GM12878 (cell line): ENCODE results near the gene LSAMP. TPM values are rescaled to one million over a fixed set of nuclear protein-coding genes. Genes with fewer than 3 reads are reported as not detected.

ENCODE experiments used
- ATAC-seq: fragments of 200-7000 bp; cut with Tn5 transposase; 3 replicates; pipeline ENCODE4 v1.9.1; 2020; ENCODE audit warnings: mild to moderate bottlenecking, moderate library complexity
- BruUV-seq: library from RNA; stranded (reverse); fragments of 400-500 nt; replicated peaks from 2 replicates; lab custom pipeline; 2021; lab: Mats Ljungman, UMichigan
- CTCF ChIA-PET: fragments of 300-600 bp; sonication (Branson Sonifier 250); formaldehyde crosslinking; extraction: SDS; loops from one replicate; lab custom pipeline; 2021; ENCODE audit warnings: inconsistent platforms; lab: Yijun Ruan, JAX
- POLR2A ChIA-PET: fragments of 350-600 bp; formaldehyde crosslinking; extraction: SDS; loops from one replicate; lab custom pipeline; 2021; ENCODE audit warnings: inconsistent platforms; lab: Charles Lee
- RAD21 ChIA-PET: fragments of 300-600 bp; sonication (Branson Sonifier 250); formaldehyde crosslinking; loops from one replicate; lab custom pipeline; 2023; ENCODE audit warnings: antibody characterized with exemption; ENCODE audit not compliant: unreplicated experiment; lab: Charles Lee
- SMC1A ChIA-PET: fragments of 300-600 bp; sonication (Branson Sonifier 250); formaldehyde crosslinking; loops from one replicate; lab custom pipeline; 2023; ENCODE audit not compliant: unreplicated experiment, uncharacterized antibody; lab: Charles Lee
- DNase-seq: peaks from one replicate; pipeline ENCODE4 v3.0.0-alpha.2; 2011; ENCODE audit warnings: low read depth, low spot score
- FAIRE-seq: peaks from 3 replicates; lab custom pipeline; 2011; peaks lifted over from hg19 to GRCh38; lab: Jason Lieb, UNC
- H2AFZ ChIP-seq: 2 replicates; pipeline ENCODE4 v1.6.0; 2011; ENCODE audit warnings: low read depth, low read length, control low read depth; ENCODE audit not compliant: control insufficient read depth
- H3K27ac ChIP-seq: 2 replicates; pipeline ENCODE4 v1.5.1; 2011; ENCODE audit warnings: control low read depth; ENCODE audit not compliant: control insufficient read depth, insufficient read depth
- H3K27me3 ChIP-seq, 2 experiments: replicated peaks in 1 of 2; 2 replicates each; pipeline versions ENCODE4 v1.6.0 to v1.6.1; 2011; ENCODE audit warnings: low read length in 1 of 2; ENCODE audit not compliant: control insufficient read depth in 2 of 2, insufficient read depth in 2 of 2
- H3K36me3 ChIP-seq, 2 experiments: 2 replicates each; pipeline ENCODE4 v1.5.1; 2011; ENCODE audit warnings: low read length in 1 of 2; ENCODE audit not compliant: control insufficient read depth in 2 of 2, insufficient read depth in 2 of 2
- H3K4me1 ChIP-seq: 2 replicates; pipeline ENCODE4 v1.6.1; 2011; ENCODE audit warnings: mild to moderate bottlenecking, low read length, moderate library complexity, mixed read lengths; ENCODE audit not compliant: control insufficient read depth, insufficient read depth
- H3K4me2 ChIP-seq: 2 replicates; pipeline ENCODE4 v1.6.0; 2011; ENCODE audit warnings: control low read depth; ENCODE audit not compliant: control insufficient read depth, insufficient read depth
- H3K4me3 ChIP-seq: fragments of 200-600 bp; sonication (generic); 2 replicates; pipeline ENCODE4 v1.5.1; 2016
- H3K79me2 ChIP-seq: 2 replicates; pipeline ENCODE4 v1.6.0; 2011; ENCODE audit warnings: low read length; ENCODE audit not compliant: control insufficient read depth, insufficient read depth
- H3K9ac ChIP-seq: 2 replicates; pipeline ENCODE4 v1.8.0; 2011; ENCODE audit warnings: low read length, control low read depth, mixed read lengths; ENCODE audit not compliant: control insufficient read depth, insufficient read depth
- H3K9me3 ChIP-seq: replicated peaks from 3 replicates; pipeline ENCODE4 v1.5.1; 2011; ENCODE audit warnings: mild to moderate bottlenecking, low read length; ENCODE audit not compliant: control insufficient read depth, insufficient read depth
- H4K20me1 ChIP-seq: 2 replicates; pipeline ENCODE4 v1.6.0; 2011; ENCODE audit not compliant: control insufficient read depth, insufficient read depth
- CTCF ChIP-seq, 3 experiments: IDR thresholded peaks in 2 of 3; conservative IDR thresholded peaks in 1 of 3; 2 replicates each; pipeline ENCODE4 v1.5.1; 2011; ENCODE audit warnings: low read depth in 3 of 3, low read length in 3 of 3, mild to moderate bottlenecking in 3 of 3, control low read depth in 2 of 3, moderate library complexity in 2 of 3, inconsistent platforms in 1 of 3, mixed read lengths in 1 of 3; ENCODE audit not compliant: control insufficient read depth in 2 of 3, insufficient read depth in 1 of 3; ENCODE audit errors: extremely low read depth in 1 of 3
- ETV6 ChIP-seq, 2 experiments: fragments of 450-650 bp in 1 of 2; IDR thresholded peaks in 1 of 2; conservative IDR thresholded peaks in 1 of 2; 2 replicates each; pipeline ENCODE4 v1.6.1; 2014; ENCODE audit warnings: antibody characterized with exemption in 1 of 2, borderline replicate concordance in 1 of 2, low read depth in 1 of 2, mild to moderate bottlenecking in 1 of 2, moderate library complexity in 1 of 2
- JUND ChIP-seq: IDR thresholded peaks from 2 replicates; pipeline ENCODE4 v1.6.1; 2012; ENCODE audit warnings: low read depth, mild to moderate bottlenecking, low read length, improper control_type of control experiment, moderate library complexity
- NFIC ChIP-seq: IDR thresholded peaks from 2 replicates; pipeline ENCODE4 v1.6.1; 2012; ENCODE audit warnings: low read depth, mild to moderate bottlenecking, inconsistent platforms, low read length, moderate library complexity
- NRF1 ChIP-seq: conservative IDR thresholded peaks from 2 replicates; pipeline ENCODE4 v1.6.1; 2011; ENCODE audit warnings: mild to moderate bottlenecking, low read depth, low read length, improper control_type of control experiment
- PKNOX1 ChIP-seq: fragments of 450-650 bp; IDR thresholded peaks from 2 replicates; pipeline ENCODE4 v1.6.1; 2016; ENCODE audit warnings: mild to moderate bottlenecking
- SMAD5 ChIP-seq: IDR thresholded peaks from 2 replicates; pipeline ENCODE4 v1.6.1; 2016; ENCODE audit warnings: antibody characterized with exemption, low read depth
- SUZ12 ChIP-seq: fragments of 200-600 bp; sonication (generic); IDR thresholded peaks from one replicate; pipeline ENCODE4 v1.6.1; 2018; ENCODE audit warnings: antibody characterized with exemption, mild to moderate bottlenecking; ENCODE audit not compliant: unreplicated experiment
- ZNF592 ChIP-seq: fragments of 450-650 bp; IDR thresholded peaks from 2 replicates; pipeline ENCODE4 v1.6.1; 2017; ENCODE audit warnings: mild to moderate bottlenecking, moderate library complexity
- ZNF687 ChIP-seq: fragments of 450-650 bp; IDR thresholded peaks from 2 replicates; pipeline ENCODE4 v1.6.1; 2017; ENCODE audit warnings: mild to moderate bottlenecking, moderate library complexity
- WGBS: methylation state at CpG from one replicate; pipeline ENCODE4 v1.1.6; 2016; ENCODE audit warnings: low lambda C conversion rate; ENCODE audit not compliant: insufficient replicate concordance, insufficient coverage; ENCODE audit errors: missing lambda C conversion rate; 5-methylcytosine and 5-hydroxymethylcytosine counted together
- in situ Hi-C: fragments of 300-500 bp; cut with MboI; formaldehyde crosslinking; loops from 9 replicates; pipeline ENCODE4 v1.14.3; 2018; ENCODE audit warnings: mixed read lengths
- intact Hi-C: fragments of 100-400 bp; cut with micrococcal nuclease; formaldehyde crosslinking; loops from one replicate; pipeline ENCODE4 v1.14.2; 2022; ENCODE audit not compliant: unreplicated experiment
- polyA plus RNA-seq, 11 experiments: library from polyadenylated mRNA; depleted of rRNA in 4 of 11; unstranded in 6 of 11; stranded (reverse) in 5 of 11; fragments of >200 nt; fragmentation: Nextera tagmentation in 4 of 11; fragmentation: Illumina TruSeq in 1 of 11; extraction: Ambion mirVana in 4 of 11; extraction: Trizol in 1 of 11; gene quantifications; 1 replicate in 1 of 11; 2 replicates in 10 of 11; pipeline versions ENCODE4 v1.2.1 to v1.2.3, GENCODE V29; 2011 to 2016; ENCODE audit warnings: inconsistent platforms in 2 of 11, missing spikeins in 2 of 11, low read depth in 1 of 11
- total RNA-seq, 4 experiments: library from RNA; depleted of rRNA in 3 of 4; stranded (reverse); fragments of >200 nt in 3 of 4; fragmentation: Illumina TruSeq in 1 of 4; extraction: Trizol in 1 of 4; gene quantifications; 2 replicates each; pipeline versions ENCODE4 v1.2.1 to v1.2.3, GENCODE V29; 2013 to 2021

The LSAMP gene
- total and polyA plus RNA-seq, 10 of the 15 experiments (the other 5 are each of a cell fraction or from before 2014, with no cell fraction given) = 2.0 to 12.7 (median 6.5) TPM

- Histone ChIP-seq H3K4me3 (no peak overlapping the region), H2AFZ (no peak overlapping the region), H3K9ac (no peak overlapping the region), H4K20me1 (no peaks in the 10 kb centered on the region), H3K9me3 (no peaks in the 10 kb centered on the region), H3K4me2 (no peak overlapping the region), H3K4me1 (no peaks in the 10 kb centered on the region), H3K27me3 (no peaks in the 10 kb centered on the region), H3K36me3 (no peaks in the 10 kb centered on the region), H3K79me2 (no peaks in the 10 kb centered on the region), H3K27ac (no peak overlapping the region)
- POLR2A ChIA-PET = no interaction called here
- RAD21 ChIA-PET = no interaction called here
- intact Hi-C loops = no loop called here
- WGBS = 47% methylated on average over 8 of the region's 8 CpGs
- DNase-seq = no peak
- no peak for FAIRE-seq
- CTCF ChIA-PET = no interaction called here
- in situ Hi-C loops = no loop called here
- SMC1A ChIA-PET = interaction anchor here (1.0 kb wide), 1 partner anchor 86 kb away, joined by 3 read pairs; no protein-coding TSS in a partner anchor
- no peak for ATAC-seq
- no TSS peak for BruUV-seq
- TF ChIP-seq ETV6 (conservative IDR thresholded peaks at IDR 0.05 in 1 of 2, IDR thresholded peaks at IDR 0.05 in 1 of 2; ENCODE audit: borderline replicate concordance in 1 of 2, low read depth in 1 of 2) (no peak), ZNF592 (no peak), CTCF (IDR thresholded peaks at IDR 0.05 in 2 of 3, conservative IDR thresholded peaks at IDR 0.05 in 1 of 3; ENCODE audit: control insufficient read depth in 2 of 3, extremely low read depth in 1 of 3, insufficient read depth in 1 of 3, low read depth in 3 of 3, low read length in 3 of 3) (no peak), JUND (no peak), NFIC (no peak), PKNOX1 (no peak), SMAD5 (no peak), SUZ12 (no peak), ZNF687 (no peak), NRF1 (no peak)
Measured at GRCh38 chr3:116426036-116426435, 19.3 kb downstream of the LSAMP start.
